ENCODE data around the gene PLA2G4A.
"Not testable (repeated sequence)": the region's sequence is repeated elsewhere in the genome, so short reads cannot be mapped to it uniquely, and the experiment has no call there.

Gene PLA2G4A

GRCh38 chr1:186875896-186876835 lies 47.4 kb downstream of the PLA2G4A start:
- DNase-seq, result no peak

DNA sequence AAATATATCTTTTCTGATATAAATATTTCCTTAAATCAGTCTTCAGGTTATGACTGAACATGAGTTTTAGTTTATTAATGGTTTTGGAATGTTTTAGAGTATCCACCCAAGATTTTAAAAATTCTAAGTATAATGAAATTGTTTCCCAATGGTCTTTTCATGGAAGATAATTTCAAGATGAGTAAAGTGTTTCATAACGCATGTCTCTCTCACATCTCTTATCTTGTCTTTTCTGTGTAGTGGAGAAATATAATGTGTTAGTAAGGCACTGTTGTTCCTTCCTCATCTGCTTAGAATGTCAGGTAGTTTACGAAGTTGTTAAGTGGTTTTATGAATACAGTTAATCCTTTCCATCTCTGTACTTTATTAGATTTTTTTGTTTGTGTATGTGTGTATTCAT lies 49.6 kb downstream of the PLA2G4A start:
- DNase-seq, result no peak

DNA sequence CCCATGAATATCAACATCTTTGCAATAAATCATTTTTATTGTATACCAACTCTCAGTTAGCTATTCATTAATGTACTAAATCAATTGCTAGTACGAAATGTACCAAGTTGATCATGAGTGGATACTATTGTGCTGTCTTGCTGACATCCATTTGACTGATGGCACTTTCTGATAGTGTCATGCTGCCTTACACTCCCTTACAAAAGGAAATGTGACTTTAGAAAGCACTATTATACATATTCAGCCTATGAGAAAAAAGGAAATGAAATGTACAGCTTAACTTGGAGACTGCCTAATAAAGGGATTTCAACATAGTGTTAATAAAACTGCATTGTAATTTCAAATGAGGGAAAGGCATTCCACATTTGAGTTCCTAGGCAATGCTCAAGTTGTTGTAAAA lies 52.2 kb downstream of the PLA2G4A start:
- no peak for DNase-seq

- DNase-seq, result no peak
Observed at GRCh38 chr1:186882372-186883134, 53.8 kb downstream of the PLA2G4A start.

GRCh38 chr1:186884251-186884650 lies 55.5 kb downstream of the PLA2G4A start:
- DNase-seq, result no peak

- DNase-seq, result no peak
Observed at GRCh38 chr1:186887203-186887602, 58.5 kb downstream of the PLA2G4A start.

- DNase-seq, result no peak
Observed at GRCh38 chr1:186888367-186888766, 59.6 kb downstream of the PLA2G4A start.

- no peak for DNase-seq
Observed at GRCh38 chr1:186892936-186893335, 64.2 kb downstream of the PLA2G4A start.

DNA sequence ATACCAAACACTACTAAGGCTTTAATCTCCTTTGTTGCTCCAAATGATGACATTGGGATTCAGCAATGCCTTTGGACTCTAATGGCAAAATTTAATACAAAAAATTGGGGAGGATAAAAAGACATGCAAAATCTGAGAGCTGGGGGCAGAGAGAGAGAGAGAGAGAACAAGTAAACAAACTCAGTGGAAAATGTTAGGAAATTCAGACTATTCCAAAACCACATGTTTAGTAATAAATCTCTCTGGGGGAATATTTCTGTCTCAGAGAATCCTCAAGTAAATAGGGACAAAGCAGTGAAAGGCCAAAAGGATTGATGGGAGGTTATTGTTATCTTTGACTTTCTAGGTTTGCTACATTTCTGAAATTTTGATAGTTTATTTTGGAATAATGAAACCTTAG lies 65.7 kb downstream of the PLA2G4A start:
- DNase-seq, result no peak

GRCh38 chr1:186896211-186896610 lies 67.5 kb downstream of the PLA2G4A start:
- DNase-seq, result no peak

DNA sequence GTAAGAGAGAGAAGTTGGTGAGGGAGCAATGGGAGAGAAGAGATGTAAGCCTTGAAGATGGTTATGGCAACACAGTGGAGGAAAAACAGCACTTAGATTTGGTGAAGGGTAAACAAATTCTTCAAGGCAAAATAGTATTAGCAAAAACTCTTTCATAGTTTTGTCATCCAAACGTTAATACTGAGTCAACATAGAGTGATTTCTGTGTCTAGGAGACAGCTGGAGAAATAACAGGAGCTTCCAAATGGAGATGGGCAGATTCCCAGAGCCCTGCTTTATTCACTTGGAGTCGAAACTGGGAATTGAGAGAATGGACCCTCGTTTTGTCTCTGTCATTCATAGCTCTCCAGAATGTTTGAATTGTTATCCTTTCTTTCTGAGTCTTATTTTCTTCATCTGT lies 68.3 kb downstream of the PLA2G4A start:
- no peak for DNase-seq

DNA sequence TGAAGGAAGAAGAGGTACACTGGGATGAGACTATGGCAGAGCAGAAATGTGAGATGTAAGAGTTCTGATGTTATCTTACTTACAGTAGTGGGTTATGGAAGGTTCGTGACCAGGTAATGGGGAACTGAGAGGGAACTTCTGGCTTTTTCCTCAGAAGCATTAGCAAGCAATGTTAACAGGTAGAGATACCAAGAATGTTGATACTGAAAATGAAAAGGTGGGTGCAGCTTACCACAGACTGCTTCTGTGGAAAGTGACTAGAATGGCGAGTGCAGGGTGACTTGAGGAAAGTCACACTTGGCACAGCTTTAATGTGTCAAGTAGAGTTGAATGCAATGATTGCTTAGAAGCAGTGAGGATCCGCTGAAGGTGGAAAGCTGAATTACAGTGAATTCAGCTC lies 70.8 kb downstream of the PLA2G4A start:
- no peak for DNase-seq

GRCh38 chr1:186899977-186900376 lies 71.2 kb downstream of the PLA2G4A start:
- no peak for DNase-seq

GRCh38 chr1:186900539-186901237 lies 71.9 kb downstream of the PLA2G4A start:
- DNase-seq, result no peak

GRCh38 chr1:186901631-186902030 lies 72.9 kb downstream of the PLA2G4A start:
- no peak for DNase-seq

DNA sequence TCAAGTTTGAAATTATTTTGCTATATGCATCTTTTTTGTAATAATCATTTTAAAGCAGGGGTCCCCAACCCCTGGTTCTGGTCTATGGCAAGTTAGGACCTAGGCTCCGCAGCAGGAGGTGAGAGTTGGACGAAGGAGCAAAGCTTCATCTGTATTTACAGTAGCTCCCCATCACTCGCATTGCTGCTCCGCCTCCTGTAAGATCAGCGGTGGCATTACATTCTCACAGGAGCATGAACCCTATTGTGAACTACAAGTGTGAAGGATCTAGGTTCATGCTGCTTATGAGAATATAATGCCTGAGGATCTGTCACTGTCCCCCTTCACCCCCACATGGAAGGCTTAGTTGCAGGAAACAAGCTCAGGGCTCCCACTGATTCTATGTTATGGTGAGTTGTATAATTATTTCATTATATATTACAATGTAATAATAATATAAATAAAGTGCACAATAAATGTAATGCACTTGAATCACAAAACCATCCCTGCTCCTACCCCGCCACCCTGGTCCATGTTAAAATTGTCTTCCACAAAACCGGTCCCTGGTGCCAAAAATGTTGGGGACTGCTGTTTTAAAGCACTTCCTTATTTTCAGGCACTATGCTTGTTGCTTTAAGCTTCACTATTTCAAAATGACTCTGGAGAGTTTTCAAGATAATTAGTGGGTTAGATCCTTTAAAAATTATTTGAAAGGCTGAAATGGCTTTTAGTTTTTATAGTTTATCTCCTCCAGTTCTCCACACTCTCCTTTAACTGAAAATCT lies 74.8 kb downstream of the PLA2G4A start:
- DNase-seq, result no peak

GRCh38 chr1:186904361-186904760 lies 75.6 kb downstream of the PLA2G4A start:
- no peak for DNase-seq

GRCh38 chr1:186905561-186905960 lies 76.8 kb downstream of the PLA2G4A start:
- DNase-seq, result no peak

DNA sequence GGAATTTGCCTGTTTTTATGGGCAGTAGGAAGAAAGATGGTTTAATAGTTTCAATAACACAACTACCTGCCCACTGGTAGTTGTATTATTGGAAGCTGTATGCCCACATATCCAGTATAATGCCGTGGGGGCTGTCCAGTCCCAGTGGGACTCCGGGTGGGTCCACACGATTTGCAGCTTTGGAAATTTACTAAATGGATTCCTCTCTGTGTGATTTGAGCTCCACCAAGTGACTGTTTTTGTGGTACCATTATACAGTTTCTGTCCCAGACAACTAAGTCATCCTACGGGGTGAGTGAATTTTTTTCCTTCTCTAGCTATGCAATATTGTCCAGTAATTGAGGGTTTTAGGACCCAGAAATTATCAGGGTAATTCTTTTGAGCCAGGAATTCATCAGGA lies 86.8 kb downstream of the PLA2G4A start:
- DNase-seq, result no peak

- not testable (repeated sequence) for DNase-seq
Observed at GRCh38 chr1:186917106-186917786, 88.5 kb downstream of the PLA2G4A start.

DNA sequence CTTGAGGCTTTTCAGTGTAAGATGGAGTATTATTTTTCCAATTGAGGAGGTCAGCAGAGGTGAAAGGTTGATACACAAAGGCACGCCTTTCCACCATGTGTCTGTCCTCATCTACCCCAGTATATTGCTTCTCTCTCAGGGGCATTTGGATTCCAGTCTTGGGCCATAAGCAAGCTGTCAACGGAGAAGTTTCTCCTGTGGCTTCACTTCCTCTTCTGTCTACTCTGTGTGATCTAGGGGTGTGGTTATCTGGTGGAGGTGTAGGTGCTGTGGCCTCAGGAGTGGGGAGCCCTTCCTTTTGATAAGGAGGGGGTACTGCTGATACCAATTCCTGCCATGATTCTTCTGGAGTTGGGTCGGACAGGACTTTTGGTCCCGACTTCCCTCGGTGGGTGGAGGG lies 92.6 kb downstream of the PLA2G4A start:
- not testable (repeated sequence) for DNase-seq

DNA sequence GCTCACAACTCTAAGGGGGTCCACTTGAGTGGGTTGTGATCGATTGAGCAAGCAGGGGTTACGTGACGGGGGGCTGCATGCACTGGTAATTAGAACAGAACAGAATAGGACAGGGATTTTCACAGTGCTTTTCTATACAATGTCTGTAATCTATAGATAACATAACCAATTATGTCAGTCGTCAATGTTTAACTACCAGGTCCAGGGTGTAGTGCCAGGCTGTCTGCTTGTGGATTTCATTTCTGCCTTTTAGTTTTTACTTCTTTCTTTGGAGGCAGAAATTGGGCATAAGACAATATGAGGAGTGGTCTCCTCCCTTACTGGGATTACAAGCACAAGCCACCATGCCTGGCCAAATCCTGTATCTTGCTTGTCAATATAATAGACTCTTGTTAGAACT lies 94.1 kb downstream of the PLA2G4A start:
- not testable (repeated sequence) for DNase-seq

Data from stimulated activated CD4-positive, alpha-beta T cell treated with anti-CD3 and anti-CD28 coated beads, Interleukin-12 subunit alpha, Interleukin-12 subunit beta, amount 100 ng/mL, for 4 hours (primary cell).